GDM1 (cell line): ENCODE measurements around the gene PPM1F.
A peak's percentile ranks its signal among the peaks of the same experiment; 100 is the strongest.

ENCODE experiments used
- DNase-seq: peaks from one replicate; lab custom pipeline; 2025; lab: John Stamatoyannopoulos, UW

PPM1F gene, protein sequence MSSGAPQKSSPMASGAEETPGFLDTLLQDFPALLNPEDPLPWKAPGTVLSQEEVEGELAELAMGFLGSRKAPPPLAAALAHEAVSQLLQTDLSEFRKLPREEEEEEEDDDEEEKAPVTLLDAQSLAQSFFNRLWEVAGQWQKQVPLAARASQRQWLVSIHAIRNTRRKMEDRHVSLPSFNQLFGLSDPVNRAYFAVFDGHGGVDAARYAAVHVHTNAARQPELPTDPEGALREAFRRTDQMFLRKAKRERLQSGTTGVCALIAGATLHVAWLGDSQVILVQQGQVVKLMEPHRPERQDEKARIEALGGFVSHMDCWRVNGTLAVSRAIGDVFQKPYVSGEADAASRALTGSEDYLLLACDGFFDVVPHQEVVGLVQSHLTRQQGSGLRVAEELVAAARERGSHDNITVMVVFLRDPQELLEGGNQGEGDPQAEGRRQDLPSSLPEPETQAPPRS

DNA sequence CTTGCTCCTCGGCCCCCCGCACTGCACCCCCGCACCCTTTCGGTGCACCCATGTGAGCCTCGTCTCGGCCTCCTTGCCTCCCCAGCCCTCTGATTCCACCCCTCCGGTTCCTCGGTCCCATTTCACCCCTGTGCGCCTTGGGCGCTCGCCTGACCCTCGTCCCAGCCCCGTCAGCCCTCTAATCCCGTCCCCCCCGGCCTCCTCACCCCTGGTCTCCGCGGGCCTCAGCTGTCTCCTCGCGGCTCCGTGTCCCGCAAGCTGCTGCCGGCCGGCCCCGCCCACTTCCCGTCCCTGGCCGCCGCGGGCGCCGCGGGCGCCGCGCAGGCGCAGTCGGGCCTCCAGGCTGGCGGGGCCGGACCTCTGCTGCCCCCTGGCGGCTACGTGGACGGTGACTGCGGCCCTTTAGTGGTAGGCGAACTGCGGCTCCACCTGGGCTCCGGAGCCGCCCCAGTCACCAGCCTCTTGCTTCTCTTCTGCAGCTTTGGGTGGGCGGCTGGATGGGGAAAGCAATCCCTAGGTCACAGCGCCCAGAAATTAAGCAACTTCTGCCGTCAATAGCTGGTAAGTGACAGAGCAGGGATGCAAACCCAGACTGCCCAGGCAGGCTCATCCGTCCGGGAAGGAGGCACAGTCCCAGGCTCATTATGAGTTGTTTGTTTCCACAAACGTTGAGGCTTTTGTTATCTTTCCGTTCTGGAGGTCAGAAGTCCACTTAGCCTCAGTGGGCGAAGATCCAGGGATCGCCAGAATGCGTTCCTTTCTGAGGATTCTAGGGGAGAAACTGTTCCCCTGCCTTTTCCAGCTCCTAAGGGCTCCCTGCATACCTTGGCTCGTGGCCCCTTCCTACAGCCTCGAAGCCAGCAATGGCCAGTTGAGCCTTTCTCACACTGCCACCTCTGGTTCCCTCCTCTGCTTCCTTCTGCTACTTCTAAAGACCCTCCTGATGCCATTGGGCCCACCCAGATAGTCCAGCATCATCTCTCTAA lies at the start of gene PPM1F:
TSS of gene PPM1F (minus strand) at position 263 of the 986 bp plus-strand sequence. CDS start 6,800 bp downstream, outside the sequence.
- DNase-seq = peak; percentile 82

DNA sequence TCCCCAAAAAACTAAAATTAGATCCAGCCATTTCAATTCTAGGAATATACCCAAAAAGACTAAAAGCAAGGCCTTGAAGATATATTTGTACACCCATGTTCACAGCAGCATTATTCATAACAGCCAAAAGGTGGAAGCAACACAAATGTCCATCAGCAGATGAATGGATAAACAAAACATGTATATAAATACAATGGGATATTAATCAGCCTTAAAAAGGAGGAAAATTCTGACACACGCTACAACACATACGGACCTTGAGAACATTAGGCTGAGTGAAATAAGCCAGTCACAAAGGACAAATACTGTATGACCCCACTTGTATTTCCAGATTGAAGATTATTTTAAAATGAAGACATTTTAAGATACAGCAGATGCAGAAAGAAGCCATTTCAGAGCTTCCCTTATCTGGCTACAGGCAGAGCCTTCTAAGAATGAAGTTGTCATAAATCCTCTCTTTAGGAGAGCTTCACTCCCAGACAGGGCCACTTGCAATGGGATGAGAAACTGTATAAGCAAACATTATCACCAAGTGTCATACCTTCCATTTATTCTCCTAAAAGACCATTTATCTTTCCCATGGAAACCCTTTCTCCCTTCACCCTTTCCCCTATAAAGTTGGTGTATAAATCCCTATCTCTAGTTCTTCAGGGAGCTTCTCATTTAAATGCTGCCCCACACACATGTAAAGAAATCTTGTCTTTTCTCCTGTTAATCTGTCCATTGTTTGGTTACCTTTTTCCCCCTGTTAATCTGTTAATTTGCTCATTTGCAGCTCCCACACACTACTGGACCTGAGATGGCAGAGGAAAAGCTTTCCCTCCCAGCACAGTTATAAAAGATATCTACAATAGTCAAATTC lies 49.2 kb upstream of the PPM1F start:
- DNase-seq = no peak

DNA sequence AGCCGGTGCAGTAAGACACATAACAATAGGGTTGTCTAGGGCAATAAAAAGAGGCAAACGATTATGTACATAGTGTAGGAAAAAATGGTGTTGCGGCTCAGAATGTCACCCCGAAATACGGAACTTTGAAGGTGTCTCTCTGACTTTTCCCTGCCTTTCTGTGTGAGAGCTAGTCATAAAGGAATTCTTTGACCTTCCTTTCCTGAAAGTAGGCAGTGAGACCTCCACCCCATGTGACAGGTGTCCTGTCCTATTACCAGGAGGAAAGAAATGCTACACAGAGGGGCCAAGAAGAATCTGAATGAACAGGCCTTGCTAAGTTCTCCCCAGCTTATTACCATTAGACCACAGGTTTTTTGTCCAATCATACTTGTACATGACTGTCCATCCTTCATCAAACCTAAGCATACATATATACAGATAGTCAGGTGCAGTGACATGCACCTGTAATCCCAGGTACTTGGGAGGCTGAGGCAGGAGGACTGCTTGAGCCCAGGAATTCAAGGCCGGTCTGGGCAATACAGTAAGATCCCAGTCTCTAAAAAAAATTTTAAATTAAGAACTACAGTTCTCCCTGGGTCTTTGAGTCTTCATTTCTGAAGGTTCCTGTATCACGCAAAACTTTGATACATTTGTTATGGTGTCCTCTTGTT lies 46.1 kb upstream of the PPM1F start:
- no peak for DNase-seq

DNA sequence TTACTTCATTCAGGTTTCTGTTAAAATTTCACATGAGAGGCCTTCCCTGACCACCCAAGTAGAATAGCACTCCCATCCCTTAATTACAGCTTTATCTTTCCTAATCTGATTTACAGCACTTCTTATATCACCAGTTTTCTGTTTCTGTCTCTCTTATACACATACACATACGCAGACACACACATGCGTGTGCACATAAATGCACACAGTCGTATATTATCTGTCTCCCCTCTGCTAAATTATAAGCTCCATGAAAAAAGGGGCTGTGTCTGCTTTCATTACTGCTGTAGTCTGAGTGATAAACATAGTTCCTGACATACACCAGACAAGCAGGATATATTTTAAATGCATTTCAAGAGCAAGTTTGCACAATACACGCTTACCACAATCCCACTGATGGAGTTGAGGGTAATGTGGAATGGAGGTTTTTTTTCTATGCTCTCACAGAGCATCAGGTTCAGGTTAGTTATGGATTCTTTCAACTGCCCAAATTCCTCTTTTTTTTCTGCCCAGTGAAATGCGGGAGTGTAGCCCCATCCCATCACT lies 43.6 kb upstream of the PPM1F start:
- DNase-seq = no peak

DNA sequence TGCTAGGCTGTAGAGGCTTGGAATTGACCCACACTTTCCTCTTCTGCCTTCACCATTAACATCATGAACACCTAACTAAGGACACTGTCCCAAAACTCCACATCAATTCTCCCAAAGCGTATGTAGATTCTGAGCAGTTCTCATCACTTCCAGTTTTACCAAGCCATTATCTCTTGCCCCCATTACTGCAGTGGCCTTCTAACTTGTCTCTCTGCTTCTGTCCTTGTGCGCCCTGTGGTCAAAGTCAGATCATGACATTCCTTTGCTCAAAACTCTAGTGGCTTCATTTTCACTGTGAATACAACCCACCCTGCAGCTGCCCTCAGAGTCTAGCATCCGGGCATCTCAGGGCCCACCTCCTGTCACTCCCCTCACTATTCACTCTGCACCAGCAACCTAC lies 43.0 kb upstream of the PPM1F start:
- DNase-seq = no peak

DNA sequence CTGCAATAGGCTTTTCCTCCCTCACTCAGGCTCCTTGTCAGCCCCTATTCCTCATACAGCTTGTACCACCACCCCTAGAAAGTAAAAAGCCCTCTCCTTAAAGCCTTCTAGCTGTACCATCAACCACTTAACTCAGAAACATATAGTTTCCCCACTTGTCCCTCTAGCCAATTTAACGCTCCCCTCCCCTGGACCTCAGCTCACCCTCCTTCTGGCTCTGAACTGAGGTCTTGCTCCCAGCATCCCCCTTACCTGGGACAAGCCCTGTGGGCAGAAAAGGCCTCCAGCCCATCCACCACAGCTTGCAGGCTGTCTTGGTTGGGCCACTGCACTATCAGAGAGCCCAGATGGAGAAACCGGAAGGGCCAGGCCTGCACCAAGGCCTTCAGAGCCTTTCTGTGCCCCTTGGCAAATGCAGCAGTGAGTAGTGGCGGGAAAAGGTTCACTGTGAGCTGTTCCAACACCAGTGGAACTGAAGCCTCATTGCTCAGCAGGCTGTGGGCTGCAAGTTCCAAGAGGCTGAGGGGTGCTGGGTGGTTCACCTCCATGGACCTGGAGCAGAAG lies 42.3 kb upstream of the PPM1F start:
- no peak for DNase-seq

DNA sequence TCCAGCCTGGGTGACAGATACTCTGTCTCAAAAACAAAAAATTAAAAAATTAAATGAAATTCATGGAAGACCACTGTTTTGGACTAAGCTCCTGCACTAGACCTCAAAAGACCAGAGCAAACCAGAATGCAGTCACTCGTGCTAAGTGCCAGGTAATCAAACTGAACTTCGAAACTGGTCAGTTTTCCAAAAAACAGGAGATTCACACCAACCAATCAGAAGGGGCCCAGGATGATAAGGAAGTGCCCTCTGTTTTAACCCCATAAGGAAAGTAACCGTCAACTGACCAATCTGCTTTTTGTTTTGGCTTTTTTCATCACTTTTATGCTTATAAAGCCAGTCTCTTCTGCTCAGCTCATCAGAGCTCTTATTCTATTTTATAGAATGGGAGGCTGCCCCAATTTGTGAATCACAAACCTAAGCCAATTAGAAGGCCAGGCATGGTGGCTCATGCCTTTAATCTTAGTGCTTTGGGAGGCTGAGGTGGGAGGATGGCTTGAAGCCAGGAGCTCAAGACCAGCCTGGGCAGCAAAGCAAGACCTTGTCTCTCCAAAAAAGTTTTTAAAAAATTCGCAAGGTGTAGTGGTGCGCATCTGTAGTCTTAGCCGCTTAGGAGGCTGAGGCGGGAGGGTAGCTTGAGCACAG lies 40.1 kb upstream of the PPM1F start:
- DNase-seq = no peak

DNA sequence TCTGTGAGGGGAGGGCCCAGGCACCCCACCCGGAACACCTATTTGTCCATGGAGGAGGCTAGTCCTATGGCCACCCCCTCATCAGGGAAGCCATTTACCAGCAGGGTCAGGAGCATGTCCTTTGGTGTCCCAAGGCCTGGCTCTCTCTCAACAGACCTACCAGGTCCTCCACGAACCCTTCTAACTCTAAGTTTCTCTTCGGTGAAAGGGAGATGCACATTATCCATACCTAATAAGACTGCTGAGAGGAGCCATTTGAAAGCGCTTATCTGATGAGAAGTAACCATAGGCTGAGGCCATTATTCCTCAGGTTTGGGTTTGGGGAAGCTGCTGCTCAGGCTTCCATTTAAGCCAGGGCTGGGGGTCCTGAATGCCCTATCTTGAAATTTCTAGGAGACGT lies 39.1 kb upstream of the PPM1F start:
- DNase-seq = no peak

DNA sequence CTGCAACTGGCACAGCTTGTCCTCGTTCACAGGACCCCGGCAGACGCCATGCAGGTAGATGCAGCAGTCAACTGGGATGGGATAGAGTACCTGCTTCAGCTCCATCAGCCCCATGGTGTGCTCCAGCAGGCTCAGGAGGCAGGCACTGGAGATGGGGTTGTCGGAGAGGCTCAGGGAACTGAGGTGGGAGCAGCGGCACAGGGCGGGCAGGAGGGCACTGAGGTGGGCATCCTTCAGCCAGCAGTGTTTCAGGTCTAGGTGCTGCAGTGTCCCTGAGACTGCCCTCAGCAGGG lies 38.6 kb upstream of the PPM1F start:
- no peak for DNase-seq

DNA sequence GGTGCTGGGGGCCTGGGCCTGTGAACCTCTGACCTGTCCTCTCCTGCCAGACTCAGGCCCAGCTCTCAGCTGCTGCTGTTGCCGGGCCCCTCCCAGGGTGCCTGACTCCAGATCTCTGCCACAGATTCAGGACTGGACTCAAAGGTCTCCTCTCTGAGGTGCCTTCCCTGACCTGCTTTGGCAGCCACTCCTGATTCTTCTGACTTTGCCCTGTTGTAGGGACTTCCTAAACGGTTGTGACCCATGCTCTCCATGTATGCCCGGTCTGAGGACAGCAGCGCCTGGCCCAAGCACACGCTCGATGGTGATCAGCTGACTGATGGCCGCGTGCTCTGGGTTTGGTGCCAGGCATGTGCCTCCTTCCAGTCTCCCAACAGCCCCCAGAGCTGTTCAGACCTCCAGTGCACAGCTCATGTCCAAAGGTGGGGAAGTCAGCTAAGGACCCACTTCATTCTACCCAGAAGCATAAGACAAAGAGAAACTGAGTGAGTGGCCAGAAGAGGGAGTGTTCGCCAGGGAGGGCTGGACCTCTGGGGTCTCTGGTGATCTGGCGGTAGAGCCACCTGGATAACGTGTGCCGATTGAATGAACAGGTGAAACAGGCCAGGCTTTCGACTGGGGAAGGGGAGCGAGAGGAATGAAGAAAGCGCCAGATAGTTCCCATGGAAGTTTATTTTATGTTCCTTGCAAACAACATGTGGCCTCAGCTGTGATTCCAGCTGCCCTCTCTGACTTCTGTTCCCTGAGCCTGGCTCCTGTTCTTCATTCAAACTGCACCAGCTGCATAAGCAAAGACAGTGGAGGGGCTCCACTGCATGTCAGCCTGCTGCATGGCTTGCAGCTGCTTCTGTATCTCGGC lies 38.0 kb upstream of the PPM1F start:
- no peak for DNase-seq

DNA sequence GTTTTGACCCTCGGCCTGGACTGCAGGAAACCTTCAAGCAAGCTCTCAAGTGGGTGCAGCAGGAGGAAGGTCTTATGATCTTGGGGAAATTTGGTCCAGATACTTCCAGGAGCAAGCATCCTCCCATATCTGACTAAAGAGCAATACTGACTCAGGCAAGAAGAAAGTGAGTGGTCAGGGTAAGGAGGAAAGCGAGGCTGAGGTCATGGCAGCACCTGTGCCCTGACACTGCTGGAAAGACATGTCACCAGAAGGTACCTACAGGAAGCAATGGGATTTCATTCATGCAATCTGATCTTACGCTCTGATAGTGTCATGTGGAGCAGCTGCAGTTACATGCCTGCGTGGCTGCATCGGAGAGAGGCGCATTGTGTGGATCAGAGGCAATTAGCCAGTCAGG lies 36.4 kb upstream of the PPM1F start:
- DNase-seq = no peak

DNA sequence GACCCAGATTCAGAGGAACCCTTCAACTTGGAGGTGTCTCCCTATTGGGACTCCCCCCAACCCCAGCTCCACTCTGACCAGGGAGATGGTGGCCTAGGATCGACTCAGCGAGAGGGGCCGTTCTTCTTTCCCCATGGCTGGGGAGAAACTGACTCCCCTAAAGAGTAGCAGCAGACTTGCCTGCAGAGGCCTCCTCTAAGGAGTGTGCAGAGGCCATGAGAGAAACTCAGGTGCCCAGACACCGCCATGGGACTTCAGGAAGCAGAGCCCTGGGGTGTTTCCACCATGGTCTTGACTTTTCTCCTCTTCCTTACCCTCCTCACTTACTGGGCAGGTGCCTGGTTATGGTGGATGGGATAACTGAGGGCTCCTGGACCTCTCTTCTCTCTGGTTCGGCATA lies 32.6 kb upstream of the PPM1F start:
- DNase-seq = no peak

DNA sequence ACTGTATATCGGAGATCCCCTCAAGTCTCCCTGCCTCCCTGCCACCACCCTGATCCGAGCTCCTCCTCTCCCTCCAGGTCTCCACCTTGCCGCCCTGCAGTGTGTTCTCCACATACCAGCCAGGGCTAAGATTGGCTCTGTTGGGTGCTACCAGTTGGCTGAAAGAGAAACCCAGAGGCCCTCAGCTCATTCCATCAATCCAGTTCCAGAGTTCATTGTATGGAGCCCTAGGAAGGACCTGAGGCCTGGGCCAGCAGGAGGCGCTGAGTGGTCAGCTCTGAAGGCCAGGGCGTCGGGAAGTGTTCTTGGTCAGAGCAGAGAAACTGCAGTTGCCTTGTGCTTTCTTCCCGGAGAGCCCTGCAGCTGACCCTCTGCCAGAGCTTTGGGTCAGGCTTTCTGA lies 32.1 kb upstream of the PPM1F start:
- DNase-seq = no peak

DNA sequence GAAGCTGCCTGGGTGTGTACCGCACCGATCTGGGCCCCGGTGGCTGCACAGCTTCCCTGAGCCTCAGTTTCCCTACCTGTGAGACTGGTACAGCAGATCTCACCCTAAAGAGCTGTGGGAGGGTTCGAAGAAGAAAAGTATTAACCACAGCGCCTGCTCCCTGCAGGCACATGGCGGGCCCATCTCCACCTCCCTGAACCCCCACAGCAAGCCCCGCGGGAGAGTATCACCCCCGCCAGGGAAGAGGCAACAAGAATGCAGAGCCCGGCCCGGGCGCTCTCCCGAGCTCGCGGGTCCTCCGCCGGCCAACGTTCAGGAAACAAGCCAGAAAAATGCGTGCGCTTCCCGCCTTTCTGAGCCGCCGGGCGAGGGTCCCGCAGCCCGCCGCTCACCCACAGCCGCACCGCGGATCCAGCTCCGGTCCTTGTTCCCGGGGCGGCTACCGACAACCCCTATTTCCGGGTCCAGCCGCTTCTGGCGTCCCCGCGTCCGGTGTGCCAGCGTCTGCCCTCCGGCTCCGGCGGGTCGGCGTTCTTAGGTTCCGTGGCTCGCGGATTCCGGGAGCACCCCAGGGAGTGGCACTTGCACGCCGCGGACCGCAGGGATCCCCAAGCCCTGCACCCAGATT lies 29.8 kb upstream of the PPM1F start, which contains the start of gene TOP3B:
TSS of gene TOP3B (minus strand) at position 450 of the 628 bp plus-strand sequence. CDS start 7,078 bp downstream, outside the sequence.
- DNase-seq = peak; percentile 62

DNA sequence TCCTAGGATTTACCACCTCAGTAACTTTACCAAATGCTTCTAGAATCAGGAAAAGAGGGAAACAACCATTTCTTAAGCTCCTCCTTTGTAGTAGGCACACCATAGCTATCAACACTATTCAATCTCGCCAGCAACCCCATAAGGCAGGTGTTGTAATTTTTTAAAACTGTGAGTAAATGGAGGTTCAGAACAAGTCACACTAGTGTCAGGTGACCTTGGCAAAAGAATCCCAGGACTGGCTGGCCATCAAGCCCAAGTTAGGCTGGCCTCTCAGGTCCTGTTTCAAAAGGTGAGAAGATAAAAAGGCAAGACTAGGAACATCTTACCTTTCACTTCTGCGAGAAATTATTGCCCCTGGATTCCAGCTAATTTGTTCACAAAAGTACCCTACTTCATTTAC lies 29.2 kb upstream of the PPM1F start:
- DNase-seq = no peak

DNA sequence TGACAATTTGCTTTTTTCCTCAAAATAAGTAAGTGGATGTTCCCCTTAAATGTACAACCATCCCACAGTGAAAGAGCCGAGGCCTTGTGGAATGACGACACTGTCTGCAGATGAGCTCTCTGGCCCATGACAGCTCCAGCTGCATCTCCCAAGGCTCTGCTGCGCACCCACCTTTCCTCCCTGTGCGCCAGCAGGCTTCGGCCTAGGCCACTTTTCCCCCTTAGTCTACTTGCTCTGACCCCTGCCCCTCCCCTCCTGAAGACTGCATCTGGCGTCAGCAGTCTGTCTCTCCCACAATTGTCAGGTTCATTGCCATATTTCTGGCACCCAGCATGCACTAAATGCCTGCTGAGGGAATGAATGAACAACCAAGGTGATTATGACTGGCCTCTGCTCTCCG lies 27.9 kb upstream of the PPM1F start:
- DNase-seq = no peak

DNA sequence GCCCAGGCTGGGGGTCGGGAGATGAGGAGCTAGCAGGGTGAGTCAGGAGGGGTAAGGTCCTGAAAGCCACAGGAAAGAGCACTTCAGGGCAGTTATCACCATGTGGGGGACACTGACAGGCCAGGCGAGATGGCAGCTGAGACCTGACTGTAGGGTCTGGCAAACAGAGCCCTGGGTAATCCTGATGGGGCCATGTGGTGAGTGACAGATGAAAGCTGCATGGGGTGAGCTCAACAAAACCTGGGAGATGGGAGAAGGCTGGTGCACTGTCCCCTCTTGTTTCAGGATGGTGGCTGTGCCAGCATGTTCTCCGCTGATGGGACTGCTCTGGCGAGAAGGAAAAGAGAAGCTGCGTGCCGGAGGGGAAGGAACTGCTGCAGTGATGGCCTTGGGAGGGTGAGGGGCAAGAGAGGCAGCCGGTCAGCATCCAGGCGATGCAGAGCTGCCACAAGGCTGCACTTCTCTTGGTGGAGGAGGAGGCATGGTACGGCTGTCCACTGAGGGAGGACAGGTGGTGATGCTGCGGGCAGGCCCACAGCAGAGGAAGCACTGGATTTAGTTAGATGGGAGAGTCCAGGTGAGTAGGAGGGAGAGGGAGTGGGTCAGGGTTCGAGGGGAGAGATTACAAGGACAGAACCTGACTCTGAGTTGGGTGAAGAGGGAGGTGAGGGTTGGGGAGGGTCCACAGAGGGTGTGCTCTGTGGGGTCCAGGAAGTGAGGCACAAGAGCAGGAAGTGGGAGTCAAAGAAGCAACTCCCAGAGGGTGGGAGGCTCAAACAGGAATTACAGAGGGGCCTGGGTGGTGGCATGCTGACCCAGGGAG lies 26.1 kb upstream of the PPM1F start:
- DNase-seq = no peak

DNA sequence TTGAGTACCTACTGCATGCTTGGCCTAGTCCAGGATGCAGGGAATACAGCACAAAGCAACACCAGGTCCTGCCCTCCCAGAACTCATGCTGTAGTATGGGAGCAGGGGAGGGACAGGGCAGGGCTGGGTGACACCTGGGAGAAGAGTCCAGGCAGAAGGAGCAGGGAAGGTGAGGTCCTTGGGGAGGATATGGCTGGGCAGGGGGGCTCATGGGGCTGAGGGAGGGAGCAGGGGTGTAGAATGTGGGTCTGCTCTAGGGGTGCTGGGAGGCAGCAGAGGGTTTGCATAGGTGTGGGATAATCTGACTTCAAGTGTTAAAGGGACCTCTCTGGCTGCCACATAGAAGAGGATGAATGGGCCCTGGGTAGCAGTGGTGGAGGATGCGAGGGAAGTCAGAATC lies 25.2 kb upstream of the PPM1F start:
- DNase-seq = no peak
